ENCODE results near the gene RAB3IL1.

RAB3IL1 gene

DNA sequence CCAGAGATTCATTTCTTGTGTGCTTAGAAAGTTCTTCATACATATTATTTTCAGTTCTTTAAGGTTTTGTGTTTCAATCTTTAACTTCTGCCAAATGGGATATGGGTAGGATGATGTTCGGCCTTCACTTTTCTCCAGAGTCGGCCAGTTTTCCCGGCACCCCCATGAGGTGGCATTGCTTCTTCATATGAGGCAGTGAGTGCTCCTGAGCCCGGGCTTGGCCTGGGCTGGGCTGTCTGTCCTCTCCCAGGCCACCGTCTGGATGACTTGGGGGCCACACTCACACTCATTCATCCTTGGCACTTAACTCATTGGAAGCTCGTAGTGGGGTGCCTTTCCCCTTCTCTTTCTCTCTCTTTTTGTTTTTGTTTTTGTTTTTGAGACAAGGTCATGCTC is 65.5 kb downstream of the RAB3IL1 start:
- TF ChIP-seq GABPA (IDR thresholded peaks at IDR 0.05; ENCODE audit: low read depth) (no peak), SPI1 (IDR thresholded peaks at IDR 0.05; ENCODE audit: borderline replicate concordance, low read depth) (no peak), POLR2AphosphoS5 (IDR thresholded peaks at IDR 0.05; ENCODE audit: low read depth) (no peak)
- TF ChIP-seq, protein P1, sequence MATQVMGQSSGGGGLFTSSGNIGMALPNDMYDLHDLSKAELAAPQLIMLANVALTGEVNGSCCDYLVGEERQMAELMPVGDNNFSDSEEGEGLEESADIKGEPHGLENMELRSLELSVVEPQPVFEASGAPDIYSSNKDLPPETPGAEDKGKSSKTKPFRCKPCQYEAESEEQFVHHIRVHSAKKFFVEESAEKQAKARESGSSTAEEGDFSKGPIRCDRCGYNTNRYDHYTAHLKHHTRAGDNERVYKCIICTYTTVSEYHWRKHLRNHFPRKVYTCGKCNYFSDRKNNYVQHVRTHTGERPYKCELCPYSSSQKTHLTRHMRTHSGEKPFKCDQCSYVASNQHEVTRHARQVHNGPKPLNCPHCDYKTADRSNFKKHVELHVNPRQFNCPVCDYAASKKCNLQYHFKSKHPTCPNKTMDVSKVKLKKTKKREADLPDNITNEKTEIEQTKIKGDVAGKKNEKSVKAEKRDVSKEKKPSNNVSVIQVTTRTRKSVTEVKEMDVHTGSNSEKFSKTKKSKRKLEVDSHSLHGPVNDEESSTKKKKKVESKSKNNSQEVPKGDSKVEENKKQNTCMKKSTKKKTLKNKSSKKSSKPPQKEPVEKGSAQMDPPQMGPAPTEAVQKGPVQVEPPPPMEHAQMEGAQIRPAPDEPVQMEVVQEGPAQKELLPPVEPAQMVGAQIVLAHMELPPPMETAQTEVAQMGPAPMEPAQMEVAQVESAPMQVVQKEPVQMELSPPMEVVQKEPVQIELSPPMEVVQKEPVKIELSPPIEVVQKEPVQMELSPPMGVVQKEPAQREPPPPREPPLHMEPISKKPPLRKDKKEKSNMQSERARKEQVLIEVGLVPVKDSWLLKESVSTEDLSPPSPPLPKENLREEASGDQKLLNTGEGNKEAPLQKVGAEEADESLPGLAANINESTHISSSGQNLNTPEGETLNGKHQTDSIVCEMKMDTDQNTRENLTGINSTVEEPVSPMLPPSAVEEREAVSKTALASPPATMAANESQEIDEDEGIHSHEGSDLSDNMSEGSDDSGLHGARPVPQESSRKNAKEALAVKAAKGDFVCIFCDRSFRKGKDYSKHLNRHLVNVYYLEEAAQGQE (IDR thresholded peaks at IDR 0.05; ENCODE audit: insufficient replicate concordance, low read depth), result no peak
- H3K27me3 ChIP-seq (ENCODE audit: insufficient read depth, poor library complexity, severe bottlenecking), result no peaks in the 10 kb centered on the region
- H3K27ac ChIP-seq (replicated peaks), result no peak overlapping the region
- H3K4me3 ChIP-seq (replicated peaks; ENCODE audit: insufficient read depth, low read length), result no peak overlapping the region
- DNase-seq (ENCODE audit: low read depth in 1 of 2, low spot score in 1 of 2), result no peak

- H3K4me3 ChIP-seq (replicated peaks; ENCODE audit: insufficient read depth, low read length), result no peak overlapping the region
- TF ChIP-seq, protein P2, sequence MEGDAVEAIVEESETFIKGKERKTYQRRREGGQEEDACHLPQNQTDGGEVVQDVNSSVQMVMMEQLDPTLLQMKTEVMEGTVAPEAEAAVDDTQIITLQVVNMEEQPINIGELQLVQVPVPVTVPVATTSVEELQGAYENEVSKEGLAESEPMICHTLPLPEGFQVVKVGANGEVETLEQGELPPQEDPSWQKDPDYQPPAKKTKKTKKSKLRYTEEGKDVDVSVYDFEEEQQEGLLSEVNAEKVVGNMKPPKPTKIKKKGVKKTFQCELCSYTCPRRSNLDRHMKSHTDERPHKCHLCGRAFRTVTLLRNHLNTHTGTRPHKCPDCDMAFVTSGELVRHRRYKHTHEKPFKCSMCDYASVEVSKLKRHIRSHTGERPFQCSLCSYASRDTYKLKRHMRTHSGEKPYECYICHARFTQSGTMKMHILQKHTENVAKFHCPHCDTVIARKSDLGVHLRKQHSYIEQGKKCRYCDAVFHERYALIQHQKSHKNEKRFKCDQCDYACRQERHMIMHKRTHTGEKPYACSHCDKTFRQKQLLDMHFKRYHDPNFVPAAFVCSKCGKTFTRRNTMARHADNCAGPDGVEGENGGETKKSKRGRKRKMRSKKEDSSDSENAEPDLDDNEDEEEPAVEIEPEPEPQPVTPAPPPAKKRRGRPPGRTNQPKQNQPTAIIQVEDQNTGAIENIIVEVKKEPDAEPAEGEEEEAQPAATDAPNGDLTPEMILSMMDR (IDR thresholded peaks at IDR 0.05; ENCODE audit: insufficient read depth, low read length), result no peak
- TF ChIP-seq SPI1 (IDR thresholded peaks at IDR 0.05; ENCODE audit: borderline replicate concordance, low read depth), result no peak
- no peak overlapping the region for H3K27ac ChIP-seq (replicated peaks)
- H3K27me3 ChIP-seq (ENCODE audit: insufficient read depth, poor library complexity, severe bottlenecking), result no peaks in the 10 kb centered on the region
- no peak for DNase-seq (ENCODE audit: low read depth in 1 of 2, low spot score in 1 of 2)
These were observed 66.1 kb downstream of the RAB3IL1 start for GRCh38 chr11:61851113-61851899.

GRCh38 chr11:61850687-61851086 is 66.7 kb downstream of the RAB3IL1 start:
- DNase-seq (ENCODE audit: low read depth in 1 of 2, low spot score in 1 of 2), result no peak
- H3K27me3 ChIP-seq (ENCODE audit: insufficient read depth, poor library complexity, severe bottlenecking), result no peaks in the 10 kb centered on the region
- no peak overlapping the region for H3K4me3 ChIP-seq (replicated peaks; ENCODE audit: insufficient read depth, low read length)
- H3K27ac ChIP-seq (replicated peaks), result no peak overlapping the region
- TF ChIP-seq SPI1 (IDR thresholded peaks at IDR 0.05; ENCODE audit: borderline replicate concordance, low read depth), result no peak

GRCh38 chr11:61848631-61849030 is 68.7 kb downstream of the RAB3IL1 start:
- no peaks in the 10 kb centered on the region for H3K27me3 ChIP-seq (ENCODE audit: insufficient read depth, poor library complexity, severe bottlenecking)
- DNase-seq (ENCODE audit: low read depth in 1 of 2, low spot score in 1 of 2), result no peak
- H3K4me3 ChIP-seq (replicated peaks; ENCODE audit: insufficient read depth, low read length), result no peak overlapping the region
- no peak overlapping the region for H3K27ac ChIP-seq (replicated peaks)
- TF ChIP-seq, protein P2 (IDR thresholded peaks at IDR 0.05; ENCODE audit: insufficient read depth, low read length), result no peak
- no peak for TF ChIP-seq SPI1 (IDR thresholded peaks at IDR 0.05; ENCODE audit: borderline replicate concordance, low read depth)
- no peak for TF ChIP-seq GABPA (IDR thresholded peaks at IDR 0.05; ENCODE audit: low read depth)
- no peak for TF ChIP-seq POLR2AphosphoS5 (IDR thresholded peaks at IDR 0.05; ENCODE audit: low read depth)
- TF ChIP-seq, protein P1 (IDR thresholded peaks at IDR 0.05; ENCODE audit: insufficient replicate concordance, low read depth), result no peak

All from HL-60 (cell line).